GM21360 (cell line): ENCODE results near the gene COMP.
"Not testable (repeated sequence)": the region's sequence is repeated elsewhere in the genome, so short reads cannot be mapped to it uniquely, and the experiment has no call there.

Experiments used
- ATAC-seq: cut with Tn5 transposase; IDR thresholded peaks from one replicate; pipeline ENCODE4 v1.9.1; 2021; ENCODE audit warnings: mild to moderate bottlenecking, moderate library complexity; ENCODE audit not compliant: unreplicated experiment

COMP gene

DNA sequence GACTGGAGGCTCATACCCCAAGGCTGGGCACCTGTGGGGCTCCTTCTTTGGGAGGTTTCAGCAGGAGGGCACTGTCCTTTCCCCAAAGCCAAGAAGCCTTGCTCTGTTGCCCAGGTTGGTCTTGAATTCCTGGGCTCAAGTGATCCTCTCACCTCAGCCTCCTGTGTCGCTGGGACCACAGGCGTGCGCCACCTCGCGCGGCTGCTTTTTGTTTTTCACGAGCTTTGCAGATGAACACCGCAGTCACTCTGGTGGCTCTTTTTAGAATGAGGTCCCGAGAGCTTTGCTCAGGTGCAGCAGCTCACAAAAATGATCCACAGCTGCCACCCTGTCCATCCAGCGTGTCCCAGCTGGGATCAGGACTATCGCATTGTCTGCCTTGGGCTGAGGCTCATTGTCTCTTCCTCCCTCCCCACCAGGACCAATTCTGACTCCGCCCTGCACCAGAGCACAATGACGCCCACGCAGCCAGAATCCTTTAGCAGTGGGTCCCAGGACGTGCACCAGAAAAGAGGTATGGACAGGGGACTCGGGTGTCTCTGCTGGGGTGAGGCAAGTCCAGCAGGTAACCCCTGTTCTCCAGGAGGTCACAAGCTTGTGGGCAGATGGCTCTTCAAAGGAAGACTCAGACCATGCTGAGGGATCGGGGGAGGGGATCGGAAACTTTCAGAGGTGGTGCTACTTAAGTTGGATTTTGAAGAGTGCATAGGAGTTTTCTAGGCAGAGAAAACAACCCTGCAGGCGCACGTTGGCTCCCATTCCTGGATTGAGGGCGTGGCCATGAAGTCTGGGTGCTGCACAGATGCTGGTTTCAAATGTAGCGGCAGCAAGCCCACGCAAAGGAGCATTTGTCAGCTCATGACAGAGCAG lies 41.5 kb downstream of the COMP start:
- ATAC-seq = no peak

DNA sequence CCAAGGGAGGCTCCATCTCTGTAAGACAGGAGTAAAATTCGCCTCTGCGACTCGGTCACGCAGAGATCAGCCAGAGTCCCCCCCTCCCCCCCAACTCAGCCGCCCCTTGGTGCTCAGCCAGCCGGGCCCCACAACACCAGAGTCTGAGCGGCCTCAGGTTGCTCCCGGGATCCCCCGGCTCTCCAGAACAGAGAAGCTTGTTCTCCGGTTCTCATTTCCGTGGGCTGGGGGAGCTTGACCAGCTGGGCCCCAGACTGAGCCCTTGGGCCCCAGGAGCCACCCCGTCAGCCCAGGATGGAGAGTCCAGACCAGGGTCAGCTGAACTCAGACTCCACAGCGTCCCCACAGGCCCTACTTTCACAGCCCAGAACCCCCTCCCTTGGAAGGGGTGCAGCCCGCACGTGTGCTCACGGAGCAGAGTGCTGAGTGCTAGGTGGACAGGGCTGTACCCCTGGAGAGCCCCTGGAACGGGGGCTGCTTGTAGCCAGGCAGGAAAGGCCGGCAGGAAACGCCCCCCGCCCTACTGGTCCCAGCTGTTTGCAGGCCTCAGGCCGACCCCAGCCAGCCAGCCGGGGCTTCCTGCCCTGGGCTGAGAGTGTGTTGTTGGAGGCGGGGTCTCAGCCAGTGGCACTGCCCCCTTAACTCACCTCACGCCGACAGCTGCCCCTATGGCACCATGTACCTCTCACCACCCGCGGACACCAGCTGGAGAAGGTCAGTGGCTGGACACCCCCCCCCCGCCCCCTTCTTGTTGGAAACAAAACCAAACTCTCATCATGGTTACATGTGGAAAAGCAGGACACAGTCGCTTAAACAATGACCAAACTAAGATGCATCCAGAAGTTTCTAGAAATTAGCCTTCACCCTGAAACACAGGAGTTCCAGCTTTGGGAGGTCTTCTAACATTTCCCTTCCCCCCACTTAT lies 44.4 kb downstream of the COMP start:
- ATAC-seq = no peak

DNA sequence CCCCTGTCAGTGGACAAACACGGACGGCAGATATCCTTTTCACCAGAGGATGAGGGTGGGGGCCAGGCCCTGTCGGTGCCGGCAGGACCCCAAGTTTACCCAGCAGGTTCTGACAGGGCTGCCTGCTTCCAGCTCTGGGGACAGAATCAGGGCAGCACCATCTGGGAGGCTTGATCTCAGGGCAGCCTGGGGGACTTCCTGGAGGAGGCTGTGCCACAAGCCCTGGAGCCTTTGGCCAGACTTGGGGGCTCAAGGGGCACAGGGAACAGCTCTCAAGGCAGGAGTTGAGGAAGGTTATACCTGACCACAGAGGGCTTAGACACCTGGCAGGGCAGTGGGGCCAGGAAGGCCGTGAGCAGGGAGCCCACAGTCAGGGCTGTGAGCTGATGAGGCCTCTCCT lies 45.2 kb downstream of the COMP start:
- ATAC-seq = no peak

GRCh38 chr19:18745012-18745735 lies 45.9 kb downstream of the COMP start:
- ATAC-seq = no peak

DNA sequence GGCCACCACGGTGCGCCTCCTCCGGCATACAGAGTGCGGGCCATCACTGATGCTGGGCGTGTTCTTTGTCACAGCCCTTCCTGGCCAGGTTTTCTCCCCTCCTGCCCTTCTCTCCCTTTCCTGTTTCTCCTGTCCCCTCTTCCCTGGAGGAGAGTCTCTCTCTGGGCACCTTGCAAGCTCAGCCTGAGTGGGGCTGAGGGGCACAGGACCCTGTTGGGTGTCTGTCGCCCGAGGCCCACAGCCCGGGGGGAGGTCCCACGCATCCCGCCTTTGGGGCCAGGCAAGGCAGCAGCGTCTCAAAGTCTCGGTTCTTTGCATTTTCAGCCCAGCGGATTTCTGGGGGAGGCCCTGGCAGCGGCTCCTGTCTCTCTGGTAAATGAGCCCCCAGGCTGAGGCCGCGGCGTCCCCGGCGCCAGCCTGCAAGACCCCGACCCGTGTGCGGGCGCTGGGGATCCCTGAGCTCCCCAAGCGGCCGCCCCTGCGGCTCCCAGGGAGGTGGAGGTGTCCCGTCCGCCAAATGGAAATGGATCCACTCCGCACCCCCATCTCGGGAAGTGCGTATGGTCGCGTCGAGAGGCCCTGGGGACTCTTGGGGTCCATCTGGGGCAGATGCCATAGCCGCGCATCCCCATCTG lies 47.2 kb downstream of the COMP start:
- ATAC-seq = no peak

DNA sequence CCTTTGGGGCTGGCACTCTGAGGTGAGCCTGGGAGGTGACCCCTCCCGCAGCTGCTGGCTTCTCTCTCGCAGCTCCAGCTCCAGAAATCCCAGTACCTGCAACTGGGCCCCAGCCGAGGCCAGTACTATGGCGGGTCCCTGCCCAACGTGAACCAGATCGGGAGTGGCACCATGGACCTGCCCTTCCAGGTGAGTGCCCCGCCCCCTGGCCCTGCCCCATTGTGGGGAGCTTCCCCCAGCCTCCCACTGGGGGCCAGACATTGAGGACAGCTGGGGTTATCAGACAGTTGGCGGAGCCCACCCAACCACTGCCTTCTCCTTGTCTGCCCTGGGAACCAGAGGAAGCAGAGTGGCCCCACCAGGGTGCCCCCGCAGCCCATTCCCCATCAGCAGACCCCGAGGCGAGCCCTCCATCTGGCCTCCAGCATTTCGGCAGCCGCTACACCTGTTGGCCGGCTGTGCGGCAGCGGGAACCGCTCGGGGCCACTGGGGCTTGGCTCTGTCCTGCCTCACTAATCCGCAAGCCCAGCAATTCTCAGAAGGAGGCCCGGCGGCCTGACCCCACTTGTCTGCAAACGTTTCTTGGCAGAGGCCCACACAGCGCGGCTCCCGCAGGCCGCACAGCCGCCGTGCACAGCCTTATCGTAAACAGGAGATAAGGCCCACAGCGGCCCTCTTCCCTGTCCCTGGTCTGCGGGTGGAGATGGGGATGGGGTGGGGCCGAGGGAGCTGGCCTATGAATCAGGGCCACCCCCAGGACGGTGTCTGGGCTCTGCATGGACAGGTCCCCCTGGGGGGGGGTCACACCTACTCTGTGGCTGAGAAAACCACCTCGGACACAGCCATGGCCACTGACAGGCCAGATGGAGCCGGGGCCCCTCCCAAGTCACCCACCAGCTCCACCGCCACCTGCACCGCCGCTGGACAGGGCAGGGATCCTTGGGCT lies 48.0 kb downstream of the COMP start:
- ATAC-seq = no peak

GRCh38 chr19:18742324-18742723 lies 48.8 kb downstream of the COMP start:
- no peak for ATAC-seq

- ATAC-seq = no peak
These were observed 49.7 kb downstream of the COMP start for GRCh38 chr19:18741124-18742121.

GRCh38 chr19:18738961-18739690 lies 52.0 kb downstream of the COMP start:
- ATAC-seq = no peak

GRCh38 chr19:18737954-18738351 lies 53.2 kb downstream of the COMP start:
- no peak for ATAC-seq

GRCh38 chr19:18737337-18737953 lies 53.7 kb downstream of the COMP start:
- no peak for ATAC-seq

DNA sequence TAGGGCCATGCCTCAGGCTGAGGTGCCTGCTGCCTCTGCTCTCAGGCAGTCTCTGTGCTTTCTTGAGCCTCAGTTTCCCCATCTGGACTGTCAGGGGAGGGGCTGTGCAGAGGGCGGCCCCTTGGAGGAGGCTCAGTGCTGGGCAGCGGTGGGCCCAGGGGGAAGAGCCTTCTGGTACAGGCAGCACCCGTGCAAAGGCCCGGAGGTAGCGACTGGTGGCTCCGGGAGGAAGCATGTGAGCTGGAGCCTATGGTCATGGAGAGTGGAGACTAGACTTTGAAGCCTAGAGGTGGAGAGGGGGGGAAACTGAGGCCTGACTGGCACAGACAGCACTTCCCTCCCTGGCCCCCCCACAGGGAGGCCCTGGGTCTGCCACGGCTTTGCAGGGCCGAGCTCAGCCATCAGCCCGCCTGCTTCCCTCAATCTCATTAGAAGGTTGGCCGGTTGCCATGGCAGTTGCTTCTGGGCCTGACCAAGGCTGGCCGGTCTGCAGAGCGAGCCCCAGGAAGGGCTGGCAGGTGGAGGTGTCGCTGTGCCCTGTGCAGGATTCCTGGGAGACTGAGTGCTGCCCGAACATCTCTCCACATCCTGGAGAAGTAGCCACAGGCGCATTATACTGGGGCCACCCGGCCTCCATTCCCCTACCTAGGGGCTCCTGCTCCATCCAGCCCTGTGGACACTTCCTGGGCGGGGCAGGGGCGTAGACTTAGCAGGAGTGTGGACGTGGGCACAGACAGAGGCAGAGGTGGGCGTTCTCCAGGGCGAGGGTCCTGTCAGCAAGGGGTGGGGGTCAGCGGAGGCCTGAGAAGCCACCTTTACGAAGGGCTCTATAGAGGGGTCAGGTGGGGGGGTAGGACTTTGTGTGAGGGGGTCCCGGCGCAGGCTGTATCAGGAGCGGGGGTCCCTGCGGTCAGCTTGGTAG lies 54.4 kb downstream of the COMP start:
- no peak for ATAC-seq

- no peak for ATAC-seq
These were observed 55.4 kb downstream of the COMP start for GRCh38 chr19:18735752-18736151.

DNA sequence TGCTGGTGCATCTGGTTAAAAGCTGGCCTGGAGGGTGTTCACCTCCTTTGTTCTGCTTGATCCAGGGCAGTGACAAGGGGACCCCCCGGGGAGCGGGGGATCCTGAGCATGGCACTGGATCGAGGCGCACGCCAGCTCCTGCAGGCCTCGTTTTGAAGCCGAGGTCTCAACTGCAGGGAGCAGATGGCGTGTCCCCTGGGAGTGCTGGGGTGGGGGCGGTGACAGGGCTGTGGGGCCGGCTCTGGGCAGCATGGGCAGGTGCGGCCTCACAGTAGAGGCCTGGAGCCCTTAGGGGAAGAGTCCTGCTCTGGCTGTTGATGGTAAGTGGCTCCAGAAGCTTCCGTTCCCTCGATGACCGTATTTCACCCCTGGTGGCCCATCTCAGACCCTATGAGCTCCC lies 55.8 kb downstream of the COMP start:
- ATAC-seq = no peak

DNA sequence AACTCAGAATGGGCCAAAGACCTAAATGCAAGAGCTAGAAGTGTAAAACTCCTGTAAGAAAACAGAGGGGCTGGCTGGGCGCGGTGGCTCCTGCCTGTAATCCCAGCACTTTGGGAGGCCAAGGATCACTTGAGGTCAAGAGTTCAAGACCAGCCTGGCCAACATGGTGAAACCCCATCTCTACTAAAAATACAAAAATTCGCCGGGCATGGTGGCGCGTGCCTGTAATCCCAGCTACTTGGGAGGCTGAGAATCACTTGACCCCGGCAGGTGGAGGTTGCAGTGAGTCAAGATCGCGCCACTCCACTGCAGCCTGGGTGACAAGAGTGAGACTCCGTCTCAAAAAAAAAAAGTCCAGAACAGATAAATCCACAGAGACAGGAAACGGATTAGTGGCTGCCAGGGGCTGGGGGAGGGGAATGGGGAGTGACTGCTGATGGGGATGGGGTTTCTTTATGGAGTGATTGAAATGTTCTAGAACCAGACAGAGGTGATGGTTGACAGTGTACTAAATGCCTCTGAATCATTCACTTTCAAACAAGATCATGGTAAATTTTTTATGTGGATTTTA lies 57.3 kb downstream of the COMP start:
- not testable (repeated sequence) for ATAC-seq

- ATAC-seq = no peak
These were observed 57.9 kb downstream of the COMP start for GRCh38 chr19:18733196-18733647.
